DMS 273 (cell line): ENCODE results near the gene C3.
A peak's percentile ranks its signal among the peaks of the same experiment; 100 is the strongest.

ENCODE experiments used
- DNase-seq: peaks from one replicate; lab custom pipeline; 2025; ENCODE audit not compliant: unreplicated experiment; lab: John Stamatoyannopoulos, UW

C3 gene

GRCh38 chr19:6731822-6732221 is 11.4 kb upstream of the C3 start:
- DNase-seq, result no peak

- DNase-seq, result no peak
These were observed 10.7 kb upstream of the C3 start for GRCh38 chr19:6730941-6731670.

GRCh38 chr19:6730153-6730804 is 9.8 kb upstream of the C3 start:
- no peak for DNase-seq

- no peak for DNase-seq
These were observed 9.2 kb upstream of the C3 start for GRCh38 chr19:6729573-6730152.

- no peak for DNase-seq
These were observed 7.9 kb upstream of the C3 start for GRCh38 chr19:6728346-6728745.

- DNase-seq, result no peak
These were observed 5.2 kb upstream of the C3 start for GRCh38 chr19:6725513-6726231.

GRCh38 chr19:6724631-6725492 is 4.4 kb upstream of the C3 start:
- no peak for DNase-seq

- DNase-seq, result no peak
These were observed 3.3 kb upstream of the C3 start for GRCh38 chr19:6723738-6724137.

GRCh38 chr19:6723108-6723618 is 2.7 kb upstream of the C3 start:
- DNase-seq, result no peak

- DNase-seq, result no peak
These were observed 1.3 kb upstream of the C3 start for GRCh38 chr19:6721773-6722172.

GRCh38 chr19:6721138-6721474 is 656 bp upstream of the C3 start:
- DNase-seq, result no peak

GRCh38 chr19:6719992-6720368 is 470 bp downstream of the C3 start:
- DNase-seq, result no peak

GRCh38 chr19:6719540-6719861 is 949 bp downstream of the C3 start:
- no peak for DNase-seq

GRCh38 chr19:6718741-6719539 is 1.5 kb downstream of the C3 start:
- peak; percentile 31 for DNase-seq

GRCh38 chr19:6718111-6718740 is 2.2 kb downstream of the C3 start:
- no peak for DNase-seq

- DNase-seq, result no peak
These were observed 2.9 kb downstream of the C3 start for GRCh38 chr19:6717441-6717971.

- DNase-seq, result no peak
These were observed 3.4 kb downstream of the C3 start for GRCh38 chr19:6717036-6717435.

GRCh38 chr19:6716610-6716970 is 3.9 kb downstream of the C3 start:
- no peak for DNase-seq

GRCh38 chr19:6714749-6715555 is 5.5 kb downstream of the C3 start:
- DNase-seq, result no peak
